GM23338 (cell line): ENCODE results near the gene TSHZ3.

ENCODE experiments used
- CTCF ChIP-seq, 2 experiments: fragments of 200-600 bp in 1 of 2; sonication (generic) in 1 of 2; conservative IDR thresholded peaks; 2 replicates each; pipeline versions ENCODE4 v1.5.1 to v1.6.1; 2016 to 2017; ENCODE audit warnings: antibody characterized with exemption in 2 of 2, low read depth in 2 of 2, mild to moderate bottlenecking in 2 of 2, moderate library complexity in 1 of 2
- EZH2 ChIP-seq: fragments of 200-600 bp; sonication (generic); IDR thresholded peaks from one replicate; pipeline ENCODE4 v1.8.0; 2017; ENCODE audit warnings: antibody characterized with exemption, mild to moderate bottlenecking, low read depth; ENCODE audit not compliant: unreplicated experiment

GRCh38 chr19:31326329-31327028 is 22.8 kb downstream of the TSHZ3 start:
- no peak for TF ChIP-seq CTCF (conservative IDR thresholded peaks at IDR 0.05; ENCODE audit: low read depth in 2 of 2)
- TF ChIP-seq EZH2, result no peak
